ENCODE data around the gene GRAMD2A.
"Not testable (repeated sequence)": the region's sequence is repeated elsewhere in the genome, so short reads cannot be mapped to it uniquely, and the experiment has no call there.

GRAMD2A gene

GRCh38 chr15:72182673-72183072 lies 14.9 kb downstream of the GRAMD2A start:
- no peak for DNase-seq

GRCh38 chr15:72182244-72182643 lies 15.3 kb downstream of the GRAMD2A start:
- DNase-seq, result no peak

DNA sequence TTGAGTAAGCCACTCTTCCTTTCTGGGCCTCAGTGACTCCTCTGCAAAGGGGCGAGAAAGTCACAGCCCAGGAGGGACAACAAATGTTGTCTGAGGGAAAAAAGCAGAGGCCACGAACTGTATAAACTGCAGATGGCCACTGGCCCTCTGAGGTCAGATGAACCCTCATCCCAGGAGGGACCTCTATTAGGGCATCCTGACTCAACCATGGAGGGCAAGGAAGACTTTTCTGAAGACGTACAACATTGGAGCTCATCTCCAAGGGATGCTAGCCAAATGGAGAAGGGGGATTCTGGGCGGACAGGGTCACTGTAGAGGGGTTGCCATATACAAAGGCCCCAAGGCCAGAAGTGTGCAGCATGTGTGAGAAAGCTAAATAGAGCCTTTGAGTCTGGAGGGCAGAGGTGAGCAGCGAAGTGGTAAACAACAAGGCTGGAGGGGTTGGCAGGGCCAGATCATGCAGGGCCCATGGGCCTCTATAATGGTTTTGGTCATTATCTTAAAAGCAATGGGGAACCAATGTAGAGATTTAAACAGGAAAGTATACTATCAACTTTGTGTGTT lies 16.7 kb downstream of the GRAMD2A start:
- DNase-seq, result no peak

- no peak for DNase-seq
Observed at GRCh38 chr15:72179950-72180581, 17.5 kb downstream of the GRAMD2A start.

GRCh38 chr15:72178976-72179585 lies 18.5 kb downstream of the GRAMD2A start:
- DNase-seq, result no peak

DNA sequence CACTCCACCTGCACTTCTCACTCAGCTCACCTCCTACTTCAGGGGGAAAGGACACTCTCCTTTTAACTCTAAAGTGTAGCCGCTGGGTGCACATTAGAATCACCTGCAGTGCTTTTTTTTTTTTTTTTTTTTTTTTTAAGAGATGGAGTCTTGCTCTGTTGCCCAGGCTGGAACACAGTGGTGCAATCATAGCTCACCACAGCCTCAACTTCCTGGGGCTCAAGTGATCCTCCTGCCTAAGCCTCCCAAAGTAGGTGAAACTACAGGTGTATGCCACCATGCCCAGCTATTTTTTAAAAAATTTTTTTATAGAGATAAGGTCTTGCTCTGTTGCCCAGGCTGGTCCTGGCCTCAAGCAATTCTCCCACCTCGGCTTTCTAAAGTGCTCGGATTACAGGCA lies 20.8 kb downstream of the GRAMD2A start:
- no peak for DNase-seq

DNA sequence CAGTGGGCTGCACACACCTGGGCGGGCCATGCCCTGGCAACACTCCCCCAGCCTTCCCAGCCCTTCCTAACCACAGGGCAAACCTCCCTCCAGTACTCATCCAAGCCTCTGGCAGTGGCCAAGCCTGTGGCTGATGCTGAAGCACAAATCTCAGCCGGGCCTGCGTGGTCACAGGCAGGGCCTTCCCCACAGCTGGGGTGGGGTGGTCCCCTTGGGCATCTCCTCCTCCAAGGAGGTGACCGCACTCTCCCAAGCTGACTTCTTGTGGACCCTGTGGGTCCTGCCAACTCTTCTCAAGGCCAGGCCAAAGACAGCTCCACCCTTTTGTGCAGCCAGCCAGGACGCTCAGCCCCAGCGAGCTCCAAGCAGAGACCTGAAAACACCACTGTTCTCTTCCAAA lies 21.4 kb downstream of the GRAMD2A start:
- DNase-seq, result no peak

DNA sequence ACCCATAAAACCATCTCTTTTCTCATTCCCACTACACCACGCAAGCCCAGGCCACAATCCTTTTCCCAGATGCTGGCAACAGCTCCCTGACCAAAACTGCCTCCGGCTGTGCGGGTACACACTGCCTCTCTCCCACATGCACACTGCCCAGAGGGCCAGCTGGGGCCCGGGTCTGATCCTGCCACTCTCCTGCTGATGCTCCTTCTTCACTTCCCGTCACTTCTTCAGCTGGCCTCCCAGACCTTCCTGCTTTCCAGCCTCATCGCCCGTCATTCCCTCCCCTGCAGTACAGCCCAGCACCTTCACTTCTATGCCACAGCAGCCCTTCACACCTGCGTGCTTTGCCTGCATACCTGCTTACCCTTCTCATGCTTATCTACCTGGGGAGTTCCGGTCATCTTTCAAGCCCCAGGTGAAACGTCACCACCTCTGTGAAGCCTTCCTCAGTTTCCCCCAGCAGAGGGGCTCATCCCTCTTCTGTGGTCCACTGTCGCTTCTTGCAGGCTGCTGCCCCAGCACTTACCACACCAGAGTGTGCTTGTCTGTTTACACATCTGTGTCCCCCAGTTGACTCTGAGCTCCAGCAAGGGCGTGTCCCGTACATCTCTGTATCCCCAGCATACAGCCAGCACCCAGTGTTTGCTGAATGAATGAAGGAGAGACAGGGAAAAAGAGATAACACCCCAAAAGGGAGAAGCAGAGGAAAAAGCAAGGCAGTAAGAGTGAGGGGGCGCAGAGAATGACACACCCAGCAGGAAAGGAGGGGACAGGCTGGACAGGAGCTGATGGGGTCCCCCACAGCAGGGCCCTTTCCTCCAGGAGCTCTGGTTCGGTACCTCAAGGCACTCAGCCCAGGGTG lies 22.2 kb downstream of the GRAMD2A start:
- no peak for DNase-seq

- DNase-seq, result no peak
Observed at GRCh38 chr15:72174551-72175165, 22.9 kb downstream of the GRAMD2A start.

- no peak for DNase-seq
Observed at GRCh38 chr15:72173864-72174550, 23.6 kb downstream of the GRAMD2A start.

GRCh38 chr15:72173401-72173800 lies 24.2 kb downstream of the GRAMD2A start:
- no peak for DNase-seq

DNA sequence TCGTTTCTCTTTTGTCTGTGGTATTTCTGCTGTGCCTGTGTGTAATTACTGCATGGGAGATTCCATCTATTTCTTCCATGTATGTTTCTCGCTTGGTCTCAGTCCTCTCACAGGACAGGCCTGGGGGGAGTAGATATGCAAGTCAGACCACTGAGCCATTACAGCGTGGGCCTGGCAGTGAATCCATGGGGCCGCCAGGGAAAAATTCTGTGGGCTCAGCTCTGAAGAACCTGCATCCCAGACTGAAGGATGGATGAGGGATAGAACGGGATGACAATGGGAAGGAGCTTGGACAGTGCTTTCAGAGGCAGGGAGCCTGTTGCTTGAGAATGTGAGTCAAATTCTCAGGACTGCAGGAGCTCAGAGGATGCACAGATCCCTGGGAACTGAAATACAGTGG lies 24.8 kb downstream of the GRAMD2A start:
- no peak for DNase-seq

- not testable (repeated sequence) for DNase-seq
Observed at GRCh38 chr15:72171978-72172377, 25.6 kb downstream of the GRAMD2A start.

GRCh38 chr15:72170691-72171090 lies 26.9 kb downstream of the GRAMD2A start:
- no peak for DNase-seq

- DNase-seq, result no peak
Observed at GRCh38 chr15:72169921-72170611, 27.5 kb downstream of the GRAMD2A start.

- no peak for DNase-seq
Observed at GRCh38 chr15:72169236-72169920, 28.2 kb downstream of the GRAMD2A start.

- DNase-seq, result no peak
Observed at GRCh38 chr15:72168808-72169190, 28.8 kb downstream of the GRAMD2A start.

DNA sequence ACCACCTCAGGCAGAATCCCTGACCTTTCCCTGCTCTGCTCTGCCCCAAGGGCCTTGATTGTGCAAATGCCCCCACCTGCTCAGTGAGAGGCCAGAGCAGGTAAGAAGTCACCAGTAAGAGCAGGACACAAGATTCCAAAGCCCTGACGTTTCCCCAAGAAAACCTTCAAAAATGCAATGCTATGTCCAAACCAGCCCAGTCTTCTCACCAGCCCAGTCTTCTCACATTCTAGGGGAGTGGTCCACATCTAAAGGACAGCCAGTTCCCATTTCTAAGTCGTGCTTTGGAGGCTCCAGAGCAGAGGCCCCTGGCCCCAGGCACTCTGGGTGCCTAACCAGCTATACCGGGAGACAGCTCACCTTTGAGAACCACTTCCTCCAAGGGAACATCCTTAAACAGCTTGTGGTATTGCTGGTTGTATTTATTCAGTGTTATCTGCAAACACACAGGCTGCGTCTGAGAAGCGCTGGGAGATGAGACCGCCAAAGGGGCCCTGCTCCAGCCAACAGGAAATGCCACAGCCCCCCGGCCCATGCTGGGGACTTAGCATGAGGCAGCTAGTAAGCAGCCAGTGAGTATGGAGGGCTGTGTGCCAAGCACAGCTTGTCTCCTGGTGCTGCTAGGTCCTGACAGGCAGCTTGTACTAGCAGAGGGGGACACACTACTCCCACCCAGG lies 29.3 kb downstream of the GRAMD2A start:
- DNase-seq, result no peak

DNA sequence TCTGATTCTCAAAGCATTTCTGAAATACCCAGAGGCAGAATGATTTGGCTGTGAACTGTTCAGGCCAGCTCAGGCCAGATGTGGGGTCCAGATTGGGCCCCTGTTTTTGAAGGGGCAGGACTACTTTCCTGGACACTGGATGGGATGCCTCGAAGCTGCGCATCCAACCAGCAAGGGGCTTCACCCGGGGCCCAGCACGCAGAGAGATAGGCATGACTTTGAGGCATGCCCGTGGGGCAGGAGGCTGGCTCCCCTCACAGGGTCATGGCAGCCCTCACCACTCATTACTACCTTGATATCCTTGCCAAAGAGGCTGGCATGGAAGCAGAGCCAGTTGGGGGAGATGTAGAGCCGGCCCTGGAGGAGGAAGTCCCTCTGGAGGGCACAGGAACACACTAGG lies 30.1 kb downstream of the GRAMD2A start:
- DNase-seq, result no peak

DNA sequence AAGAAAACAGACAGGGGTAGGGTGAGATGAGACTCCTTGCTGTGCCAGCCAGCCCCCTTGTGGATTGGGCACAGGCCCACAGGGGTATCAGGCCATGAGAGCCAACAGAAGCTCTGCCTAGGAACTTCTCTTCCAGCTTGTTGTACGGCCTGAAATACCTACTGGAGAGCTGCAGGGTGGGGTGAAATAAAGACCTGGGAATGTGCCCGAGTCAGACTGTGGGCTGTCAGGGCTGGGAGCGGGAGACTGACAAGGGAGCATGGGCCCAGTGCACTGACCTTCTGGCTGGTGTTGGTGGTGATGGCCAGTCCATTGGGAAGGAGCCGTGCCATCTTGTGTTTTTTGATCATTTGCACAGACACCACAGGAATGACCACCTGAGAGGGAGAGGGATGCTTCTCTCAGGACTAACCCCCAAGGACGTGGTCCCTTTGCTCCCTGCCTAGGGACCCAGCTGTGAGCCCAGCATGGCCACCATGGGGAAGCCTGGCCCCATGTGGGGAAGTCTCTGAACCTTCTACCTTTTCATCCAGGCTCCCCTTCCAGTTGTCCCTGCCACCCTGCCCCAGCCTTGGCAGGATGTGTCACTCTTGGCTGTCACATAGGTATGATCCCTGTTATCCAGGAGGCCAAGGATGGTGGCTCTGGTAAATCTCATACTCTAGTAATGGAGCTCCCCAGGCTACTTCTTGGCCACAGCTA lies 30.7 kb downstream of the GRAMD2A start:
- DNase-seq, result no peak

Measured in CD4-positive, alpha-beta T cell treated with Interleukin-6 for 4 hours (primary cell).